ENCODE measurements around the gene SVEP1. TPM values are rescaled to one million over a fixed set of nuclear protein-coding genes. Genes with fewer than 3 reads are reported as not detected.

The SVEP1 gene
- total and polyA plus RNA-seq, 8 donors, result 0.43 to 64.4 (median 8.4) TPM

- DNase-seq, result no peak
Measured at GRCh38 chr9:110432253-110432652, 147.3 kb downstream of the SVEP1 start.

GRCh38 chr9:110429453-110429852, 150.1 kb downstream of the SVEP1 start:
- WGBS, 5 donors, result 92 to 98% (median 95%) methylated on average over 1 of the region's 1 CpG
- intact Hi-C loops (cut with DNase I; ENCODE audit: low total_unique reads), result no loop called here
- no peak for DNase-seq
- TF ChIP-seq EP300 (IDR thresholded peaks at IDR 0.05) (no peak), POLR2AphosphoS5 (IDR thresholded peaks at IDR 0.05) (no peak), POLR2A (IDR thresholded peaks at IDR 0.05) (no peak)
- TF ChIP-seq, protein P1, sequence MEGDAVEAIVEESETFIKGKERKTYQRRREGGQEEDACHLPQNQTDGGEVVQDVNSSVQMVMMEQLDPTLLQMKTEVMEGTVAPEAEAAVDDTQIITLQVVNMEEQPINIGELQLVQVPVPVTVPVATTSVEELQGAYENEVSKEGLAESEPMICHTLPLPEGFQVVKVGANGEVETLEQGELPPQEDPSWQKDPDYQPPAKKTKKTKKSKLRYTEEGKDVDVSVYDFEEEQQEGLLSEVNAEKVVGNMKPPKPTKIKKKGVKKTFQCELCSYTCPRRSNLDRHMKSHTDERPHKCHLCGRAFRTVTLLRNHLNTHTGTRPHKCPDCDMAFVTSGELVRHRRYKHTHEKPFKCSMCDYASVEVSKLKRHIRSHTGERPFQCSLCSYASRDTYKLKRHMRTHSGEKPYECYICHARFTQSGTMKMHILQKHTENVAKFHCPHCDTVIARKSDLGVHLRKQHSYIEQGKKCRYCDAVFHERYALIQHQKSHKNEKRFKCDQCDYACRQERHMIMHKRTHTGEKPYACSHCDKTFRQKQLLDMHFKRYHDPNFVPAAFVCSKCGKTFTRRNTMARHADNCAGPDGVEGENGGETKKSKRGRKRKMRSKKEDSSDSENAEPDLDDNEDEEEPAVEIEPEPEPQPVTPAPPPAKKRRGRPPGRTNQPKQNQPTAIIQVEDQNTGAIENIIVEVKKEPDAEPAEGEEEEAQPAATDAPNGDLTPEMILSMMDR (IDR thresholded peaks at IDR 0.05), result no peak
- Histone ChIP-seq H3K36me3 (peaks cover 0 to 22% (median 0%) of the 10 kb centered on the region in 4 donors), H3K9me3 (no peaks in the 10 kb centered on the region), H3K27me3 (no peaks in the 10 kb centered on the region), H3K4me3 (no peak overlapping the region), H3K4me1 (no peaks in the 10 kb centered on the region), H3K27ac (no peak overlapping the region)

More at GRCh38 chr9:110432253-110432652, 147.3 kb downstream of the SVEP1 start:
- no peak overlapping the region for H3K4me3 ChIP-seq
- H3K9me3 ChIP-seq, result no peaks in the 10 kb centered on the region
- intact Hi-C loops (cut with DNase I; ENCODE audit: low total_unique reads), result no loop called here
- TF ChIP-seq POLR2AphosphoS5 (IDR thresholded peaks at IDR 0.05), result no peak
- no peak for TF ChIP-seq POLR2A (IDR thresholded peaks at IDR 0.05)
- TF ChIP-seq, protein P1 (IDR thresholded peaks at IDR 0.05), result no peak
- no peak for TF ChIP-seq EP300 (IDR thresholded peaks at IDR 0.05)
- H3K4me1 ChIP-seq, result no peaks in the 10 kb centered on the region
- H3K27ac ChIP-seq, result no peak overlapping the region
- WGBS, 5 donors, result 70 to 88% (median 79%) methylated on average over 3 of the region's 3 CpGs
- no peaks in the 10 kb centered on the region for H3K27me3 ChIP-seq
- H3K36me3 ChIP-seq, result peaks cover 0 to 22% (median 0%) of the 10 kb centered on the region in 4 donors

- intact Hi-C loops (cut with DNase I; ENCODE audit: low total_unique reads), result no loop called here
- TF ChIP-seq, protein P1 (IDR thresholded peaks at IDR 0.05), result peak in 5 of 7 experiments; percentile 21 to 53 (median 32)
- no peak for TF ChIP-seq EP300 (IDR thresholded peaks at IDR 0.05)
- H3K27ac ChIP-seq, result no peak overlapping the region
- H3K4me1 ChIP-seq, result no peaks in the 10 kb centered on the region
- 28 to 33% (median 30%) methylated on average over 7 of the region's 7 CpGs for WGBS, 5 donors
- H3K27me3 ChIP-seq, result no peaks in the 10 kb centered on the region
- peak; percentile 55 to 68 for DNase-seq
- H3K9me3 ChIP-seq, result no peaks in the 10 kb centered on the region
- H3K36me3 ChIP-seq, result peaks cover 0 to 12% (median 0%) of the 10 kb centered on the region in 4 donors
- H3K4me3 ChIP-seq, result no peak overlapping the region
Measured at GRCh38 chr9:110427497-110428104, 151.9 kb downstream of the SVEP1 start.

DNA sequence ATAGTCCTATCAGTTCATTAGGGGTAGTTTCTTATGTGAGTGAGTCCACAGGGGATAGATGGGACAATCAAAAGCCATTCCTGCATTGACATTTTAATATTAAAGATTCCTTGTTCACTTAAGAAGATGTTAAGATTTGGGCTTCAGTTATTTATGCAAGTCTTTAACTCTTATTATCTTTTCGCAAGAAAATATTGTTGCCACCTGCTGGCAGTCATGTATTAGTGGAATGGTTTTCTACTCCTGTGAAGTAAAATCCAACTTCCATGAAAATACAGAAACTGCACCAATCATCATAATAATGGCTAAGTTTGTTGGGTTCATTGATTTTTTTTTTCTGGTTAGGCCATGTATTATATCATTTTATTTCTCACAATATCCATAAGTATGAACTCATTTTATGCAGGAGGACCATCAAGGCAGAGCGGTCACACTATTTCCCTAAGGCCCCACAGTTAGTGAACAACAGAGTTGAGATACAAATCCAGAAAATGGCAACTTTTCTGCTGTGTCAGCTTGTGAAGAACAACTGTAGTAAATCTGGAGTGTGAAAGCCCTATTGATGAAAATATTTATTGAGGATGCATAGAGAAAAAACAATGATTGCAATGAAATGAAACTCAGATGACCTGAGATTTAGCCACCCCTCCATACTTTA, 153.4 kb downstream of the SVEP1 start:
- intact Hi-C loops (cut with DNase I; ENCODE audit: low total_unique reads), result no loop called here
- Histone ChIP-seq H3K9me3 (no peaks in the 10 kb centered on the region), H3K36me3 (peaks cover 0 to 10% (median 0%) of the 10 kb centered on the region in 4 donors), H3K27me3 (no peaks in the 10 kb centered on the region), H3K27ac (no peak overlapping the region), H3K4me3 (no peak overlapping the region), H3K4me1 (no peaks in the 10 kb centered on the region)
- peak in 1 of 2 donors; percentile 32 for DNase-seq
- 62 to 76% (median 70%) methylated on average over 2 of the region's 2 CpGs for WGBS, 5 donors
- TF ChIP-seq POLR2A (IDR thresholded peaks at IDR 0.05) (no peak), EP300 (IDR thresholded peaks at IDR 0.05) (no peak)
- TF ChIP-seq, protein P1 (IDR thresholded peaks at IDR 0.05), result peak in 2 of 7 experiments; percentile 14 to 21
